GM19043 (cell line): Measurements from ENCODE around the gene SSH2.
"Not testable (repeated sequence)": the region's sequence is repeated elsewhere in the genome, so short reads cannot be mapped to it uniquely, and the experiment has no call there.

ENCODE experiments used
- ATAC-seq: cut with Tn5 transposase; IDR thresholded peaks from one replicate; pipeline ENCODE4 v1.9.1; 2021; ENCODE audit warnings: low read depth; ENCODE audit not compliant: unreplicated experiment

Gene SSH2

DNA sequence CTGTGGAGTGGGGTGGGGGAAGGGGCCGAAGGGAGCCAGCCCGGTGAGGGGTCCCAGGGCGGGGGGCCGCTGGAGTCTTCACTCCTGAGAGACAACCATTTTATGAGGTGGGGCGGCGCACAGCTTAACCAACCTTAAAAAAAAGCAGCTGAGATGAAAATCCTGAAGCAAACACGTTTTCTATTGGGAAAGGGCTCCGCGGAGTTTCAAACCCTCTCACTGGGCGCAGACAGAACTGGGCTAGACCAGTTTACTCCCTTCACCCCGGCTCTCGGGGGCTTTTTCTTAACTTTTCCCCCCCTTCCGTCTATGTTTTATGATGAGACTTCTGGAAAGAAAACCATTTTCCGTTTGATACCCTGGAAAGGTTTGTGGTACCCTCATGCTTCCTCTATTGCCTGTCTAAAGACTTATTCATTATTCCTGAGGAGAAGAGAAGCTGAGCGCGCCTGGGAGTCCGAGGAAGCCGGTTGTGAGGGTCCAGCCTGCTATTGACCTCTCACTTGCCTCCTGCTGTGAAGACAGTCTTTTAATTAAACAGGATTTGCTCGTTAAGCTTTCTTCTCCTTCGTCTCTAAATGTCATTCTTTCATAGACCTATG lies 482 bp upstream of the SSH2 start:
- ATAC-seq: no peak

DNA sequence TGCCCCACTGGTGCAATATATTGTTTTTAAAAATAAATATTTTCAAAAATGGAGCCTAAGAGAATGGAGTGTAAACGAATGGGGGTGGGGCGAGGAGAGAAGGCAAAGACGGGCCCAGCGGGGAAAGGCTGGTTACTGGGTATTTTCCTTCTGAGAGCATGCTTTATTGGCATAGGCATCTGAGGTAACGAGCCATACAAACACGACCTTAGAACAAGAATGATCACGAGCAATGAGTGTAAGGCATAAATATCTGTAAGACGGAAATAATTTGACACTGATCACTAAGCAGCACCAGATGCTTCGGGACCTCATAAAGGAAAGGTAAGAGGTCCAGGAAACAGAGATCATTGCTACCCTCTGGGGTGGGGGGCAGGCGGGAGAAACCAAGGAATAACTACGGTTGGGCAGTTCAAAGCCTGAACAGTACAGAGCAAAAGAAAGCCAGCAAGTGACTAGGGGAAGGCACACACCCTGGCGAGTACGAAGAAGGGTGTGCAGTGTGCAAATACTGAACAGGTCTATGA lies 959 bp downstream of the SSH2 start:
- ATAC-seq: no peak

DNA sequence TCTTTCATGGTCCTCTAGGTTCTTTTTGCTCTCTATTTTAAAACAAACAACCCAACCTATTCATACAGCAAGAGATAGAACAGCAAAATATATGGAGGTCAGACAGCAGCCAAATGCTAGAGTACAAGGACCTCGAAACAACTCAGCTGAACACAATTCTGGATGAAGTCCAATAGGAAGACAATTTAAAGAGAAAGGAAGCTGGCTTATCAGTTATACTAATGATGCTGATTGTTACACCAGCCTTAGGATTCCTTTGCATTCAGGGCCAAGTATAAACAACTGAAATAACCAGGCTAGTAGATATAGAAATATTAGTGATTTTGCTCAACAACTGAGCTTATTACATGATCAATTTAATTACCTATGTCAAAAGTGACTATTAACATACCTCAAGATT lies 2.5 kb downstream of the SSH2 start:
- no peak for ATAC-seq

DNA sequence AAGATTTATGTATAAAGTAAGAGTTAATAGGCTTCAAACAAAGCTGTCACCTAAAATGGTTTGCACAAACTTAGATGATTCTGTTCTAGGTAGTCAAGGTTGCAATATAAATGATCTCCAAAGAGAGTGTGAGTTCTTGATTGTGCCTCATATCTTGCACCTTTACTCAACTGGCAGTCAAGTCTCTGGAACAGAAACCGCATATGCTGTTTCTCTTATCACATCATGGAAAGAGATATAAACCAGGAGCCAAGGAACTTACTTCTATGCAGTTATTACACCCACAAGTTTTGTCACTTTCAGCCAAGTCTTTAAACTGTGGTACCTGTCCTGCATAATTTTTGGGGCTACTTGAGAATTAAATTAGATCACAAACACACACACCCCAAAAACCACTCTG lies 5.2 kb downstream of the SSH2 start:
- ATAC-seq: no peak

DNA sequence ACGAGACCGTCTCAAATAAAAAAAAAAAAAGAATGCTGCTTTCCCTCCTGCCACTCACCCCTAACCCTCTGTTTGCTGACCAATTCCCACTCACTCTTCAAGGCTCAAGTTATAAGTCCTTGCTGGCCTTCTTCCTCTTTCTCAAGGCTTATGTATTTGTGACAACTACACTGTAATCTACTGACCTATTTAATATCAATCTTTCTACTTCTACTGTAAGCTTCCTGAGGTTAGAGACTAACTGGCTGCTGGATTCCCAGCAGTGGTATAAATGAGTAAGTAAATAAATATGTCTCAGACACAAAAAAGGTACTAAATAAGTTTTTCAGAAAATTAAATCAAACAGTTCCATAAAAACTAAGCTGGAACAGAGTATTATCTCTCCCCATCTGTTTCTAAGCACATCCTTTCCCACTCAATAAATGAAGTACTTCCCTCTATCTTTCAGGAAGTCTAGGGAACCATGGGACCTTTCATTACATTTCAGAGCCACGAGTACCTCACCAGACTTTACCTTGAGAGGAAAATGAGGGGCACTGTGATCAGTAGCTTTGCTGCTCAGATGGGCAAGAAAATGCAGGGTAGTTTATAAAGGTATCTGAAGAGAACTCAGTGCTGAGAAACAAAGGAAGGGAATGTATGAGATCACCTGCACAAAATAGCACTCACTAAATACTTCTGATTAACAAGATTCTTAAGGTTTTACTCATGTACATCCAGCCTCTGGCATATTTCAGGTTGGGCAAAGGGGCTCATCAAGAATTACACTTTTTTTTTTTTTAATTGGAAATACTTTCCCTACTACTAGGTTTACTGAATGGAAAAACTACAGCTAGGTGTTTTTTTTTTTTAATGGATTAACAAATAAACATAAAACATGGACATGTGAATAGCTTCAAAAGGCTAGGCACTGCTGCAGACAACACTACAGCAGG lies 10.8 kb downstream of the SSH2 start:
- no peak for ATAC-seq

DNA sequence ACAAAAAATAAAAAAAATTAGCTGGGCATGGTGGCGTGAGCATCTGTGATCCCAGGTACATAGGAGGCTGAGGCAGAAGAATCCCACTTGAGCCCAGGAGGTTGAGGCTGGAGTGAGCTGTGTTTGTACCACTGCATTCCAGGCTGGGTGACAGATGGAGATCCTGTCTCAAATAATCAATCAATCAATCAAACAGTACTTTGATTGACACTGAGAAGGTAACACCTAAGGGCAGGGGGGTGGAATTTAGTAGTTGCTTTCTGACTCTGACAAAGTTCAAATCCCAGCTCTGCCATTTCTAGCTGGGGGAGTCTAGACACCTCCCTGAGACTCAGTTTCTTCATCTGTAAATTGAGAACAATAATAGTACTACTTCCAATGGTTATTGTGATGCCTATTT lies 12.0 kb downstream of the SSH2 start:
- no peak for ATAC-seq

DNA sequence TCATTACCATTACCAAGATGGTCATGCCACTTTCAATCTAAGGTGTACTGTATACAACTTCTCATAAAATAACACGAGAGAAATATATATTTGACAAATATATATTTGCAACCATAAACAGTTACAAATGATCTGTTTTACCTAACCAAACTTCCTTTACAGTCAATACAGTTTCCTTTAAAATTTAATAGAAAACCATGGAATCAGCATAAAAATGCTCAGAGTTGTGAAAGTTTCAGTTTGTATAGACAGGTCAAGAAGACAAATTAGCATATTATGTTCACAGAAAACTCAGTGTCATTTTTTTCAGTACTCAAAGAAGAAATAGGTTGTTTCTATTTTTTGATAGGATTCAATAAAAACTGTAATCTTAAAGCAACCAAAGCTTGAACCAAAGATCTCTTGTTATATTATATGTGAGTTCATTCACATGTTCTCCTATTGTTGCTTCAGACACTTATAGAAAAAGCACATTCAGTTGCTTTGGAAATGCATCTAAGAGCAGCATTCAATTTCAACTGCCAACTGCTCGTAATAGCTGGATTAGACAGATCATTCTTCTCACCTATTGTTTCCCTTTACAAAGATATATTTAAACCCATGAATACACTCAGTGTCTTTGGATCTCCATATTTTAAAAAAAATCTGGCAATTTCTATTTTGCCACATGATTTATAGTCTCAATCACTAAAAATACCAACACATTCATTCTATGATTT lies 15.1 kb downstream of the SSH2 start:
- ATAC-seq: no peak

DNA sequence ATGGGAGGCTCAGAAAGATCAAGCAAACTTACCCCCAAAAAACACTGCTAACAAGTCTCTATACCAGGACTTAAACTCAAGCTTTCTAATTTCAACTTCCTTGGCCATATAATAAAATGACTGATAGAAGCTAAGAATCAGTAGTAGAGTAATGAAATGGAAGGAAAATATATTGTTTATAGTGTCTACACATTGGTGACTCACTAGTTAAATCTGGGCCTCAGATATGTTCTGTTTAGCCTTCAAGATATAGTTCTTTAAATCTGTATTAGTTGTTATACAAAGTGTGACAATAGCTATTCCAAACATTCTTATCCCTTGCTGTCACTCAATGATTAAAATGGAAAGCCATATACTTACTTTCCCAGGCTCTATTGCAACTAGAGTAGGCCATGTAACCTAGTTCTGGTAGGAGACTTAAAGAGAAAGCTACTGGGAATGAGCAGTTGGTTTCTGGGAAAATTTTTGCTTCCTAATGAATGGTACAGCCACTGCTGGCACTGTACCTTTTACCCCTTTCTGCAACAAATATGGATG lies 18.3 kb downstream of the SSH2 start:
- ATAC-seq: no peak

DNA sequence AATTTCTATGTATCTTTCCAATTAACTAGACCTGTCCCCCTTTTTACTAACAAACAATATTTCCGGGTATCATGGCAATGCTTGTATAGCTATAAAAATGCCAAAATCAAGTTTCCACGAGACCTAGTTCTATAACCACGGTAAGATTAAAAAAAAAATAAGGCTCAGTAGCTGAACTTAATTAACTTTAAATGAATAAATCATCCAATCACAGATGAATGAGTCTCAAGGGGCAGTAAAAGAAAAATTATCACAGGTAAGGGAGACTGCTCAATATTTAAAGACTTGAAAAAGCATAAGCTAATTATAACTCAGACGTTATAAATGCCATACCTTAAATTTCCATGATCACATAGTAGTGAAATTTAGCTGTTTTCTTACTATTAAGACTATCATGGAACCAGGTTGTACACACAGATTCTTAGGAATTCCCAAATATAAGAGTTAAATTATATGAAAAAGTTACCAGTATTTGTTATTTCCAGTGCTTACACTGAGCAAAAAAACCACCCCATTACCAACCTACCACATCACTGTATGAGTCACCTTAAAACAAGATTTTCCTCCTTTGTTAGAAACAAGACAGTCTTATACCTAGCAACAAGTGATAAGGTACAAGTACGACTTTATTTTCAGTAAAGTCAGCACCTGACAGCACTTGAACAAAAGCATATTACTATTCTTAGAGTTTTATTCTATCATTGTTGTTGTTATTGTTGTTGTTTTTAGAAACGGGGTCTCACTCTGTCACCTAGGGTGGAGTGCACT lies 20.6 kb downstream of the SSH2 start:
- no peak for ATAC-seq

DNA sequence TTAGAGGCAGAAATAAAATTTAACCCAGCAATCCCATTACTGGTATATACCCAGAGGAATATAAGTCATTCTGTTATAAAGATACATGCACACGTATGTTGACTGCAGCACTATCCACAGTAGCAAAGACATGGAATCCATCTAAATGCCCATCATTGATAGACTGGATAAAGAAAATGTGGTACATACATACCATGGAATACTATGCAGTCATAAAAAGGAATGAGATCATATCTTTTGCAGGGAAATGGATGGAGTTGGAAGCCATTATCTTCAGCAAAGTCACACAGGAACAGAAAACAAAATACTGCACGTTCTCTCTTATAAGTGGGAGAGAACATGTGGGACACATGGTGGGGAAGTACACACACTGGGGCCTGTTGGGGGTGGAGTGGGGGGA lies 23.1 kb downstream of the SSH2 start:
- no peak for ATAC-seq

DNA sequence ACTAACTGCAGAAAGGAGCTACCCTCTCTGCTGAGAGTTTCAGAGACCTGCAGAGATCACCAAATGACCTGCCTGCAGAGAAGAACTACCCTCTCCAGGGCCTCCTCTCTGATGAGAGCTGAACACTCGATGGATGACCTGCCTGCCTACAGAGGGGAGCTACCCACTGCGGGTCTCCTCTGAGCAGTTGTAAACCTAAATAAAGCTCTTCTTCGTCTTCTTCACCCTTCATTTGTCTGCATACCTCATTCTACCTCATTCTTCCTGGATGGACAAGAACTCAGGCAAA lies 24.2 kb downstream of the SSH2 start:
- no peak for ATAC-seq

DNA sequence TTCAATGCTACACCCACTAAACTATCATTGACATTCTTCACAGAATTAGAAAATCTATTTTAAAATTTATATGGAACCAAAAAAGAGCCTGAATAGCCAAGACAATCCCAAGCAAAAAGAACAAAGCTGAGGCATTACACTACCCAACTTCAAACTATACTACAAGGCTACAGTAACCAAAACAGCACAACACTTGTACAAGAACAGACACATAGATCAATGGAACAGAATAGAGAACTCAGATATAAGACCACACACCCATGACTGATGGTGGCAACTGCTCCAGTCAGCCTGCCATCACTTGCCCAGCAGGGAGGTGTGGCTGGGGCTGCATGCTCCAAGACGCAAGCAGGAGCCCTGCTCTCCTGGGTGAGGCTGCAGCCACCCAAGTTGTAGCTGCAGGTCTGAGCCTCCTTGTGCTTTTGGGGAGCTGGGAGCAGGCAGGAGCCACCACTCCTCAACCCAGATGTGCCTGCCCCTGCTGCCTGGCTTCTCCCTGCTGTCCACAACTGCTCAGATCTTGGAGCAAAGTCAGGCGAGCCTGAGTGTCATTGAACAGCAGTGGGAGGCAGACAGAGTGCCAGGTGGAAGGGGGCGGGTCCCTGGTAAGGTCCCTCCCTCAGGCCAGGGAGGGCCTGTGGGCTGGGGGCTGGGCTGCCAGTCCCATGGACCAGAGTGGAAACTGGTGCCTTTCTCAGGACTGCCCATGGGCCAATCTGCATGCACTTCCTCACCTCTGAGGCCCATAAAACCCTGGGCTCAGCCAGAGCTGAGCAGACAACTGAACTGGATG lies 24.7 kb downstream of the SSH2 start:
- ATAC-seq: no peak

DNA sequence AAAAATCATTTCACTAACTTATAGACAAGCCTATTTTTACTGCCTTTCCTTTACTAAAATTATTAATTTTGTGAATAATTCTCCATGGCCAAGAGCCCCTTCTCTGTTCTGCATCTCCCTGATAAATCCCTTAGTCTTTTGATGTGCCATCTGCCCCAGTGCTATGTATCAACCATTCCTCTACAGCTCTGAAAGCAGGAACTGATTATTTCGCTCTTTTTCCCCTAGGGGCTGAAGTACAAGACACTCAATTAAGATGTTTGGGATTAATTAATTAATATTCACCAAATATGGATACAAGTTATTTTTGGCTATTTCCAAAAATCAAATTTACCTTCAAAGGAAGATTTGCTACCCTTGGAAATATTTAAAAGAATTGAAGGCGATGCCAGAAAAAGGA lies 26.6 kb downstream of the SSH2 start:
- ATAC-seq: no peak

DNA sequence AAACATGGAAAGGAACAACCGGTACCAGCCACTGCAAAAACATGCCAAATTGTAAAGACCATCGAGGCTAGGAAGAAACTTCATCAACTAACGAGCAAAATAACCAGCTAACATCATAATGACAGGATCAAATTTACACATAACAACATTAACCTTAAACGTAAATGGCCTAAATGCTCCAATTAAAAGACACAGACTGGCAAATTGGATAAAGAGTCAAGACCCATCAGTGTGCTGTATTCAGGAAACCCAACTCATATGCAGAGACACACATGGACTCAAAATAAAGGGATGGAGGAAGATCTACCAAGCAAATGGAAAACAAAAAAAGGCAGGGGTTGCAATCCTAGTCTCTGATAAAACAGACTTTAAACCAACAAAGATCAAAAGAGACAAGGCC lies 32.9 kb downstream of the SSH2 start:
- not testable (repeated sequence) for ATAC-seq

DNA sequence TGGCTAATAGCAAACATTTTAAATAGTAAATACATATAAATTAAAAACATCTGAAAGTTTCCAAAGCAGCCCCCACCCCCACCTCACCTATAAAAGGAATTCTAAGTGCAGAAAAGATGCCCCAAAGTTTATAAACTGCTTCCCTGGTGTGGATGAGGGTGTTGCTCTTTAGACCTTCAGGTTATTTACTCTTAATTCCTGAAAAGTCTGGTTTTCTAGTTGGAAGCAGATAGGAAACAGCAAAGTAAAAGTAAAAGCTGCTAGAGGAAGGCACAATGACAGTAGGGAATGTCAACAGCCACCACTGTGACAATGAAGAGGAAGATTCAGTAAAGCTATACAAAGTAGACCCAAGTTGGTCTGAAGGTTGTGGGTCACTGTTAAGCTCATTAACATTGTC lies 37.8 kb downstream of the SSH2 start:
- no peak for ATAC-seq

DNA sequence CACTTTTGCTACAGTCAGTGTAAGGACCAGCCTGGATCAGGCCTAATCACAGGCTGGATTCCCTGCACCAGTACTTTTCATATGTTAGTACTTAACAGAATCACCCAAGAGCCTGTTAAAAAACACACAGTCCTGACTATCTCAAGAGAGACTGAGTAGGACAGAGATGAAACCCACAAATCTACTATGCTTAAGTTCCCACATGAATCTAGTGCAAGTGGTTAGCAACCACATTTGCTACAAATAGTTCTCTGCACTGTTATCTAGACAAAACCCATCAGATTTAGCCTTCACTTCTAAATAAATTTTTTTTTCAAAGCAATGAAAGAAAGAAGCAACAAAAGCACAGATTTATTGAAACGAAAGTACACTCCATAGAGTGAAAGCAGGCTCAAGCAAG lies 38.9 kb downstream of the SSH2 start:
- ATAC-seq: no peak

DNA sequence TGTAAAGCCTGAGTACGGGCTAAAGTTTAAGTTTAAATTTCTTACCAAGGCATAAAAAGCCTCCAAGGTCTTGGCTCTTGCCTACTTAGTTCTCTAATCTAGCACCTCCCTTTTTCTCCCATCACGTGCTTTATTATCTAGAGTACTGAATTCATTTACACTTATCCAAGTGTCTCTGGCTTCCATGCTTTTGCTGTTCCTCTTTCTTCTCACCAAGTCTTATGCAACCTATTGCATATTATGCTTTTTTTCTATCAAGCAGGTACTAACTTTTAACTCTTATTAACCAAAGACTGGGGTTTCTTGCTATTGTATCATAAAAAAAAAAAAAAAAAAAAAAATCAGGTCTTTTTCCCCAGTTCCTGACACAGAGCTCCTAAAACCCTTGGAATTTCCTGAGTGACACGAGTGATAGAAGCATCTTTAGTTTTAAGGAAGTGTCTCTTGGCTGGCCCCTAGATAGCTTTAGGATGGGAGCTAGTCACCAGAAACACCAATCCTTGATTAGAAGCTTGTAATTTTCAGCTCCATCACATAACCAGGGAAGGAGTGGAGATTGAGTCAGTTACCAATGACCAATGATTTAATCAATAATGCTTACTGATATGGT lies 44.9 kb downstream of the SSH2 start:
- ATAC-seq: no peak

DNA sequence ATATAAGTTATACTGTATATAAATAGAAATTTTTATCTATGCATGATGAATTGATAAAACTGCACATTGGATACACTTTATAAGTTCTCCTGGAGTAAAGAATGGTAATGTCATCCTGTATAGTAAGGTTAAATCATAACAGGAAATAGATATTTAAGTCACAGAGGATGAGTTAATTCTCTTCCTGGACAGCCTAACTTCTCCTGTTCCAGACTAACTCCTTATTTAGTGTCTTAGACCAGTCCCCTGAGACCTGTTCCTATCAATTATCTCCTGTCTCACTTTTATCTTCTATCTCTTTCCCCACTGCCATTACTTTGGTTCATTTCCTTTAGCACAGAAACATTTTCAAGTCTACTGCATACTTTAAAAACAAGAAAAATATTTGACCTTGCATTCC lies 46.5 kb downstream of the SSH2 start:
- ATAC-seq: no peak

DNA sequence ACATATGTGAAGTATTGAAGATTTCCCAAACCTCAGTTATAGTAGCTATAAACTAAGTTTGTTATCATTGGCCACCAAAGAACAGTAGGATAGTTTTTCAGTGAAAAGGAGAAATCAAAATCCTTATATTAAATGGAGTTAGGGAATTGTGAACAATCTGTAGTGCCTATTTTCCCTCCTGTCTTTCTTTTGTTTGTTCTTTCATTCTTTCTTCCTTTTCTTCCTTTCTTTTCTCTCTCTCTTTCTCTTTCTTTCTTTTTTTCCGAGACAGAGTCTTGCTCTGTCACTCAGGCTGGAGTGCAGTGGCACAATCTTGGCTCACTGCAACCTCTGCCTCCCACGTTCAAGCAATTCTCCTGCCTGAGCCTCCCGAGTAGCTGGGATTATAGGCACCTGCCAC lies 48.8 kb downstream of the SSH2 start:
- ATAC-seq: no peak
